GM12878 (cell line): ENCODE results near the gene KRTAP10-11. TPM values are rescaled to one million over a fixed set of nuclear protein-coding genes. Genes with fewer than 3 reads are reported as not detected.

Experiments
- polyA plus RNA-seq, 11 experiments: library from polyadenylated mRNA; depleted of rRNA in 4 of 11; unstranded in 6 of 11; stranded (reverse) in 5 of 11; fragments of >200 nt; fragmentation: Nextera tagmentation in 4 of 11; fragmentation: Illumina TruSeq in 1 of 11; extraction: Ambion mirVana in 4 of 11; extraction: Trizol in 1 of 11; gene quantifications; 1 replicate in 1 of 11; 2 replicates in 10 of 11; pipeline versions ENCODE4 v1.2.1 to v1.2.3, GENCODE V29; 2011 to 2016; ENCODE audit warnings: inconsistent platforms in 2 of 11, missing spikeins in 2 of 11, low read depth in 1 of 11
- small RNA-seq: library from RNA; depleted of rRNA; stranded (forward); fragments of <200 nt; gene quantifications from one replicate; pipeline ENCODE3, GENCODE V24; 2014
- total RNA-seq, 4 experiments: library from RNA; depleted of rRNA in 3 of 4; stranded (reverse); fragments of >200 nt in 3 of 4; fragmentation: Illumina TruSeq in 1 of 4; extraction: Trizol in 1 of 4; gene quantifications; 2 replicates each; pipeline versions ENCODE4 v1.2.1 to v1.2.3, GENCODE V29; 2013 to 2021

The KRTAP10-11 gene
- total and polyA plus RNA-seq, 10 of the 15 experiments (the other 5 are each of a cell fraction or from before 2014, with no cell fraction given), result not detected

Small RNAs within 50 kb of the gene (small RNA-seq; reads per million reads assigned to genes)
- gene KRTAP12-6P, result not detected

Other genes starting within 250 kb of the KRTAP10-11 start
Only the 7 nearest of the 20 such genes appear.
- gene KRTAP10-8, start 34.3 kb upstream of the KRTAP10-11 start, total RNA-seq (2014; rRNA removed), result not detected in 2 replicates
- gene KRTAP10-8, start 34.3 kb upstream of the KRTAP10-11 start, total RNA-seq (2014; rRNA removed; fragmentation: Illumina TruSeq; extraction: Trizol), result not detected in 2 replicates
- gene KRTAP10-8, start 34.3 kb upstream of the KRTAP10-11 start, total RNA-seq (2021), result not detected in 2 replicates
- not detected in 2 replicates for gene KRTAP10-8, start 34.3 kb upstream of the KRTAP10-11 start, polyA plus RNA-seq (2011; rRNA removed)
- not detected in 2 replicates for gene KRTAP10-8, start 34.3 kb upstream of the KRTAP10-11 start, polyA plus RNA-seq (2014; fragmentation: Illumina TruSeq; extraction: Trizol)
- gene KRTAP10-8, start 34.3 kb upstream of the KRTAP10-11 start, polyA plus RNA-seq (2014; fragmentation: Nextera tagmentation; extraction: Ambion mirVana), result not detected
- gene KRTAP10-8, start 34.3 kb upstream of the KRTAP10-11 start, polyA plus RNA-seq (2014; rRNA removed), result not detected in 2 replicates
- gene KRTAP10-8, start 34.3 kb upstream of the KRTAP10-11 start, polyA plus RNA-seq (2016; fragmentation: Nextera tagmentation; extraction: Ambion mirVana), result not detected
- gene KRTAP10-9, start 19.3 kb upstream of the KRTAP10-11 start, total RNA-seq (2014; rRNA removed), result not detected in 2 replicates
- gene KRTAP10-9, start 19.3 kb upstream of the KRTAP10-11 start, total RNA-seq (2014; rRNA removed; fragmentation: Illumina TruSeq; extraction: Trizol), result not detected in 2 replicates
- gene KRTAP10-9, start 19.3 kb upstream of the KRTAP10-11 start, total RNA-seq (2021), result not detected in 2 replicates
- gene KRTAP10-9, start 19.3 kb upstream of the KRTAP10-11 start, polyA plus RNA-seq (2011; rRNA removed), result not detected in 2 replicates
- not detected in 2 replicates for gene KRTAP10-9, start 19.3 kb upstream of the KRTAP10-11 start, polyA plus RNA-seq (2014; fragmentation: Illumina TruSeq; extraction: Trizol)
- not detected for gene KRTAP10-9, start 19.3 kb upstream of the KRTAP10-11 start, polyA plus RNA-seq (2014; fragmentation: Nextera tagmentation; extraction: Ambion mirVana)
- gene KRTAP10-9, start 19.3 kb upstream of the KRTAP10-11 start, polyA plus RNA-seq (2014; rRNA removed), result not detected in 2 replicates
- gene KRTAP10-9, start 19.3 kb upstream of the KRTAP10-11 start, polyA plus RNA-seq (2016; fragmentation: Nextera tagmentation; extraction: Ambion mirVana), result not detected
- gene KRTAP10-10, start 9.1 kb upstream of the KRTAP10-11 start, total RNA-seq (2014; rRNA removed), result not detected in 2 replicates
- not detected in 2 replicates for gene KRTAP10-10, start 9.1 kb upstream of the KRTAP10-11 start, total RNA-seq (2014; rRNA removed; fragmentation: Illumina TruSeq; extraction: Trizol)
- not detected in 2 replicates for gene KRTAP10-10, start 9.1 kb upstream of the KRTAP10-11 start, total RNA-seq (2021)
- not detected in 2 replicates for gene KRTAP10-10, start 9.1 kb upstream of the KRTAP10-11 start, polyA plus RNA-seq (2011; rRNA removed)
- gene KRTAP10-10, start 9.1 kb upstream of the KRTAP10-11 start, polyA plus RNA-seq (2014; fragmentation: Illumina TruSeq; extraction: Trizol), result not detected in 2 replicates
- not detected for gene KRTAP10-10, start 9.1 kb upstream of the KRTAP10-11 start, polyA plus RNA-seq (2014; fragmentation: Nextera tagmentation; extraction: Ambion mirVana)
- gene KRTAP10-10, start 9.1 kb upstream of the KRTAP10-11 start, polyA plus RNA-seq (2014; rRNA removed), result not detected in 2 replicates
- not detected for gene KRTAP10-10, start 9.1 kb upstream of the KRTAP10-11 start, polyA plus RNA-seq (2016; fragmentation: Nextera tagmentation; extraction: Ambion mirVana)
- not detected in 2 replicates for gene KRTAP12-4, start 8.2 kb downstream of the KRTAP10-11 start, total RNA-seq (2014; rRNA removed)
- not detected in 2 replicates for gene KRTAP12-4, start 8.2 kb downstream of the KRTAP10-11 start, total RNA-seq (2014; rRNA removed; fragmentation: Illumina TruSeq; extraction: Trizol)
- gene KRTAP12-4, start 8.2 kb downstream of the KRTAP10-11 start, total RNA-seq (2021), result not detected in 2 replicates
- not detected in 2 replicates for gene KRTAP12-4, start 8.2 kb downstream of the KRTAP10-11 start, polyA plus RNA-seq (2011; rRNA removed)
- gene KRTAP12-4, start 8.2 kb downstream of the KRTAP10-11 start, polyA plus RNA-seq (2014; fragmentation: Illumina TruSeq; extraction: Trizol), result not detected in 2 replicates
- not detected for gene KRTAP12-4, start 8.2 kb downstream of the KRTAP10-11 start, polyA plus RNA-seq (2014; fragmentation: Nextera tagmentation; extraction: Ambion mirVana)
- gene KRTAP12-4, start 8.2 kb downstream of the KRTAP10-11 start, polyA plus RNA-seq (2014; rRNA removed), result not detected in 2 replicates
- gene KRTAP12-4, start 8.2 kb downstream of the KRTAP10-11 start, polyA plus RNA-seq (2016; fragmentation: Nextera tagmentation; extraction: Ambion mirVana), result not detected
- gene KRTAP12-3, start 11.5 kb downstream of the KRTAP10-11 start, total RNA-seq (2014; rRNA removed), result not detected in 2 replicates
- gene KRTAP12-3, start 11.5 kb downstream of the KRTAP10-11 start, total RNA-seq (2014; rRNA removed; fragmentation: Illumina TruSeq; extraction: Trizol), result not detected in 2 replicates
- not detected in 2 replicates for gene KRTAP12-3, start 11.5 kb downstream of the KRTAP10-11 start, total RNA-seq (2021)
- not detected in 2 replicates for gene KRTAP12-3, start 11.5 kb downstream of the KRTAP10-11 start, polyA plus RNA-seq (2011; rRNA removed)
- gene KRTAP12-3, start 11.5 kb downstream of the KRTAP10-11 start, polyA plus RNA-seq (2014; fragmentation: Illumina TruSeq; extraction: Trizol), result not detected in 2 replicates
- not detected for gene KRTAP12-3, start 11.5 kb downstream of the KRTAP10-11 start, polyA plus RNA-seq (2014; fragmentation: Nextera tagmentation; extraction: Ambion mirVana)
- gene KRTAP12-3, start 11.5 kb downstream of the KRTAP10-11 start, polyA plus RNA-seq (2014; rRNA removed), result not detected in 2 replicates
- not detected for gene KRTAP12-3, start 11.5 kb downstream of the KRTAP10-11 start, polyA plus RNA-seq (2016; fragmentation: Nextera tagmentation; extraction: Ambion mirVana)
- gene KRTAP12-2, start 20.5 kb downstream of the KRTAP10-11 start, total RNA-seq (2014; rRNA removed), result not detected in 2 replicates
- gene KRTAP12-2, start 20.5 kb downstream of the KRTAP10-11 start, total RNA-seq (2014; rRNA removed; fragmentation: Illumina TruSeq; extraction: Trizol), result not detected in 2 replicates
- not detected in 2 replicates for gene KRTAP12-2, start 20.5 kb downstream of the KRTAP10-11 start, total RNA-seq (2021)
- gene KRTAP12-2, start 20.5 kb downstream of the KRTAP10-11 start, polyA plus RNA-seq (2011; rRNA removed), result not detected in 2 replicates
- not detected in 2 replicates for gene KRTAP12-2, start 20.5 kb downstream of the KRTAP10-11 start, polyA plus RNA-seq (2014; fragmentation: Illumina TruSeq; extraction: Trizol)
- gene KRTAP12-2, start 20.5 kb downstream of the KRTAP10-11 start, polyA plus RNA-seq (2014; fragmentation: Nextera tagmentation; extraction: Ambion mirVana), result not detected
- not detected in 2 replicates for gene KRTAP12-2, start 20.5 kb downstream of the KRTAP10-11 start, polyA plus RNA-seq (2014; rRNA removed)
- gene KRTAP12-2, start 20.5 kb downstream of the KRTAP10-11 start, polyA plus RNA-seq (2016; fragmentation: Nextera tagmentation; extraction: Ambion mirVana), result not detected
- not detected in 2 replicates for gene KRTAP12-1, start 35.7 kb downstream of the KRTAP10-11 start, total RNA-seq (2014; rRNA removed)
- gene KRTAP12-1, start 35.7 kb downstream of the KRTAP10-11 start, total RNA-seq (2014; rRNA removed; fragmentation: Illumina TruSeq; extraction: Trizol), result not detected in 2 replicates
- not detected in 2 replicates for gene KRTAP12-1, start 35.7 kb downstream of the KRTAP10-11 start, total RNA-seq (2021)
- gene KRTAP12-1, start 35.7 kb downstream of the KRTAP10-11 start, polyA plus RNA-seq (2011; rRNA removed), result not detected in 2 replicates
- gene KRTAP12-1, start 35.7 kb downstream of the KRTAP10-11 start, polyA plus RNA-seq (2014; fragmentation: Illumina TruSeq; extraction: Trizol), result not detected in 2 replicates
- gene KRTAP12-1, start 35.7 kb downstream of the KRTAP10-11 start, polyA plus RNA-seq (2014; fragmentation: Nextera tagmentation; extraction: Ambion mirVana), result not detected
- not detected in 2 replicates for gene KRTAP12-1, start 35.7 kb downstream of the KRTAP10-11 start, polyA plus RNA-seq (2014; rRNA removed)
- gene KRTAP12-1, start 35.7 kb downstream of the KRTAP10-11 start, polyA plus RNA-seq (2016; fragmentation: Nextera tagmentation; extraction: Ambion mirVana), result not detected